Measurements from ENCODE around the gene RANBP6. TPM values are rescaled to one million over a fixed set of nuclear protein-coding genes. Genes with fewer than 3 reads are reported as not detected.
"Not testable (repeated sequence)": the region's sequence is repeated elsewhere in the genome, so short reads cannot be mapped to it uniquely, and the experiment has no call there.

The RANBP6 gene
- total RNA-seq (10 to 100 TPM; 36.8 to 73.5 TPM), polyA plus RNA-seq (ENCODE audit: insufficient read length in 2 of 2) (10 to 100 TPM; 31.7 to 41.1 TPM)
- long read RNA-seq, donor 1, full-length matches to known transcripts: 27 of 27 reads
- long read RNA-seq, donor 1, partial matches to known transcripts: 0 of 27 reads
- long read RNA-seq, donor 1, other reads (novel, unspliced or antisense): 0 of 27 reads
- long read RNA-seq, donor 2, full-length matches to known transcripts: 12 of 12 reads
- long read RNA-seq, donor 2, partial matches to known transcripts: 0 of 12 reads
- long read RNA-seq, donor 2, other reads (novel, unspliced or antisense): 0 of 12 reads
- long read RNA-seq, donor 3, full-length matches to known transcripts: 17 of 17 reads
- long read RNA-seq, donor 3, partial matches to known transcripts: 0 of 17 reads
- long read RNA-seq, donor 3, other reads (novel, unspliced or antisense): 0 of 17 reads
- long read RNA-seq, donor 4, full-length matches to known transcripts: 23 of 23 reads
- long read RNA-seq, donor 4, partial matches to known transcripts: 0 of 23 reads
- long read RNA-seq, donor 4, other reads (novel, unspliced or antisense): 0 of 23 reads

GRCh38 chr9:6015278-6016157 is at the start of gene RANBP6:
RANBP6 (minus strand) TSS chr9:6015624; CDS start chr9:6015607, 17 bp downstream.
- Histone ChIP-seq H3K9me3 (ENCODE audit: control insufficient read depth, insufficient read depth, low read length) (no peaks in the 10 kb centered on the region), H3K4me1 (ENCODE audit: control insufficient read depth, insufficient read depth, low read length) (peaks cover 8% of the 10 kb centered on the region), H3K36me3 (ENCODE audit: control insufficient read depth, insufficient read depth, low read length) (no peaks in the 10 kb centered on the region), H3K27ac (ENCODE audit: low read depth, low read length) (peak within 1 kb of the TSS; percentile 72), H3K27me3 (ENCODE audit: control insufficient read depth, insufficient read depth, low read length) (no peaks in the 10 kb centered on the region), H3K4me3 (ENCODE audit: low read depth, low read length) (peak within 1 kb of the TSS; percentile 81)
- DNase-seq (ENCODE audit: low read depth in 4 of 6, low spot score in 6 of 6): peak; percentile 82 to 97 (median 84)
- WGBS (ENCODE audit: insufficient coverage): under 1% methylated on average over 29 of the region's 43 CpGs

GRCh38 chr9:6063146-6063545 is 47.7 kb upstream of the RANBP6 start:
- H3K27ac ChIP-seq (ENCODE audit: low read depth, low read length); H3K4me1 ChIP-seq (ENCODE audit: control insufficient read depth, insufficient read depth, low read length); H3K36me3 ChIP-seq (ENCODE audit: control insufficient read depth, insufficient read depth, low read length); H3K4me3 ChIP-seq (ENCODE audit: low read depth, low read length); DNase-seq (ENCODE audit: low read depth in 4 of 6, low spot score in 6 of 6); H3K27me3 ChIP-seq (ENCODE audit: control insufficient read depth, insufficient read depth, low read length); H3K9me3 ChIP-seq (ENCODE audit: control insufficient read depth, insufficient read depth, low read length): not testable (repeated sequence)
- WGBS (ENCODE audit: insufficient coverage): 75% methylated on average over 2 of the region's 7 CpGs

- Histone ChIP-seq H3K27me3 (ENCODE audit: control insufficient read depth, insufficient read depth, low read length) (no peaks in the 10 kb centered on the region), H3K9me3 (ENCODE audit: control insufficient read depth, insufficient read depth, low read length) (no peaks in the 10 kb centered on the region), H3K4me3 (ENCODE audit: low read depth, low read length) (no peak overlapping the region), H3K36me3 (ENCODE audit: control insufficient read depth, insufficient read depth, low read length) (no peaks in the 10 kb centered on the region), H3K4me1 (ENCODE audit: control insufficient read depth, insufficient read depth, low read length) (no peaks in the 10 kb centered on the region), H3K27ac (ENCODE audit: low read depth, low read length) (no peak overlapping the region)
- DNase-seq (ENCODE audit: low read depth in 4 of 6, low spot score in 6 of 6): no peak
- WGBS (ENCODE audit: insufficient coverage): no CpG with 5 or more reads among the region's 3 CpGs
These were observed 40.2 kb upstream of the RANBP6 start for GRCh38 chr9:6055666-6056065.

- Histone ChIP-seq H3K27ac (ENCODE audit: low read depth, low read length) (no peak overlapping the region), H3K4me1 (ENCODE audit: control insufficient read depth, insufficient read depth, low read length) (no peaks in the 10 kb centered on the region), H3K9me3 (ENCODE audit: control insufficient read depth, insufficient read depth, low read length) (no peaks in the 10 kb centered on the region), H3K27me3 (ENCODE audit: control insufficient read depth, insufficient read depth, low read length) (no peaks in the 10 kb centered on the region), H3K36me3 (ENCODE audit: control insufficient read depth, insufficient read depth, low read length) (no peaks in the 10 kb centered on the region), H3K4me3 (ENCODE audit: low read depth, low read length) (no peak overlapping the region)
- no CpG with 5 or more reads among the region's 2 CpGs for WGBS (ENCODE audit: insufficient coverage)
- peak in 5 of 6 donors; percentile 35 to 85 (median 43) for DNase-seq (ENCODE audit: low read depth in 4 of 6, low spot score in 6 of 6)
These were observed 39.8 kb upstream of the RANBP6 start for GRCh38 chr9:6055216-6055615.

- 13% methylated on average over 3 of the region's 3 CpGs for WGBS (ENCODE audit: insufficient coverage)
- Histone ChIP-seq H3K4me3 (ENCODE audit: low read depth, low read length) (no peak overlapping the region), H3K36me3 (ENCODE audit: control insufficient read depth, insufficient read depth, low read length) (no peaks in the 10 kb centered on the region), H3K27me3 (ENCODE audit: control insufficient read depth, insufficient read depth, low read length) (no peaks in the 10 kb centered on the region), H3K9me3 (ENCODE audit: control insufficient read depth, insufficient read depth, low read length) (no peaks in the 10 kb centered on the region), H3K27ac (ENCODE audit: low read depth, low read length) (no peak overlapping the region), H3K4me1 (ENCODE audit: control insufficient read depth, insufficient read depth, low read length) (no peaks in the 10 kb centered on the region)
- peak in 5 of 6 donors; percentile 17 to 81 (median 39) for DNase-seq (ENCODE audit: low read depth in 4 of 6, low spot score in 6 of 6)
These were observed 39.1 kb upstream of the RANBP6 start for GRCh38 chr9:6054280-6055099.

- Histone ChIP-seq H3K4me1 (ENCODE audit: control insufficient read depth, insufficient read depth, low read length) (no peaks in the 10 kb centered on the region), H3K4me3 (ENCODE audit: low read depth, low read length) (no peak overlapping the region), H3K27me3 (ENCODE audit: control insufficient read depth, insufficient read depth, low read length) (no peaks in the 10 kb centered on the region), H3K36me3 (ENCODE audit: control insufficient read depth, insufficient read depth, low read length) (no peaks in the 10 kb centered on the region), H3K9me3 (ENCODE audit: control insufficient read depth, insufficient read depth, low read length) (no peaks in the 10 kb centered on the region), H3K27ac (ENCODE audit: low read depth, low read length) (no peak overlapping the region)
- no peak for DNase-seq (ENCODE audit: low read depth in 4 of 6, low spot score in 6 of 6)
- WGBS (ENCODE audit: insufficient coverage): no CpG with 5 or more reads among the region's 2 CpGs
These were observed 37.0 kb upstream of the RANBP6 start for GRCh38 chr9:6052293-6052919.

GRCh38 chr9:6051511-6051950 is 36.1 kb upstream of the RANBP6 start:
- no peaks in the 10 kb centered on the region for H3K9me3 ChIP-seq (ENCODE audit: control insufficient read depth, insufficient read depth, low read length)
- DNase-seq (ENCODE audit: low read depth in 4 of 6, low spot score in 6 of 6): no peak
- H3K4me3 ChIP-seq (ENCODE audit: low read depth, low read length): no peak overlapping the region
- WGBS (ENCODE audit: insufficient coverage): 100% methylated on average over 2 of the region's 2 CpGs
- no peak overlapping the region for H3K27ac ChIP-seq (ENCODE audit: low read depth, low read length)
- no peaks in the 10 kb centered on the region for H3K27me3 ChIP-seq (ENCODE audit: control insufficient read depth, insufficient read depth, low read length)
- H3K36me3 ChIP-seq (ENCODE audit: control insufficient read depth, insufficient read depth, low read length): no peaks in the 10 kb centered on the region
- H3K4me1 ChIP-seq (ENCODE audit: control insufficient read depth, insufficient read depth, low read length): no peaks in the 10 kb centered on the region

GRCh38 chr9:6049798-6050197 is 34.4 kb upstream of the RANBP6 start:
- no peak for DNase-seq (ENCODE audit: low read depth in 4 of 6, low spot score in 6 of 6)
- no peak overlapping the region for H3K27ac ChIP-seq (ENCODE audit: low read depth, low read length)

More at GRCh38 chr9:6049798-6050197, 34.4 kb upstream of the RANBP6 start:
- Histone ChIP-seq H3K36me3 (ENCODE audit: control insufficient read depth, insufficient read depth, low read length) (no peaks in the 10 kb centered on the region), H3K4me3 (ENCODE audit: low read depth, low read length) (no peak overlapping the region), H3K27me3 (ENCODE audit: control insufficient read depth, insufficient read depth, low read length) (no peaks in the 10 kb centered on the region), H3K4me1 (ENCODE audit: control insufficient read depth, insufficient read depth, low read length) (no peaks in the 10 kb centered on the region), H3K9me3 (ENCODE audit: control insufficient read depth, insufficient read depth, low read length) (no peaks in the 10 kb centered on the region)
- 100% methylated on average over 1 of the region's 1 CpG for WGBS (ENCODE audit: insufficient coverage)
